ENCODE results near the gene B3GAT1.

B3GAT1 gene

GRCh38 chr11:134441281-134441680 is 29.2 kb upstream of the B3GAT1 start:
- no peak for DNase-seq

- no peak for DNase-seq
Observed at GRCh38 chr11:134440851-134441250, 28.8 kb upstream of the B3GAT1 start.

GRCh38 chr11:134438542-134439537 is 26.8 kb upstream of the B3GAT1 start:
- no peak for DNase-seq

- no peak for DNase-seq
Observed at GRCh38 chr11:134437821-134438220, 25.8 kb upstream of the B3GAT1 start.

- no peak for DNase-seq
Observed at GRCh38 chr11:134436781-134437180, 24.7 kb upstream of the B3GAT1 start.

GRCh38 chr11:134433806-134434205 is 21.8 kb upstream of the B3GAT1 start:
- no peak for DNase-seq

GRCh38 chr11:134433251-134433650 is 21.2 kb upstream of the B3GAT1 start:
- no peak for DNase-seq

GRCh38 chr11:134432776-134433175 is 20.7 kb upstream of the B3GAT1 start:
- DNase-seq = no peak

- DNase-seq = no peak
Observed at GRCh38 chr11:134429106-134429505, 17.1 kb upstream of the B3GAT1 start.

- DNase-seq = no peak
Observed at GRCh38 chr11:134425816-134426536, 13.9 kb upstream of the B3GAT1 start.

GRCh38 chr11:134425413-134425812 is 13.4 kb upstream of the B3GAT1 start:
- no peak for DNase-seq

- DNase-seq = no peak
Observed at GRCh38 chr11:134423106-134423505, 11.1 kb upstream of the B3GAT1 start.

- DNase-seq = no peak
Observed at GRCh38 chr11:134417871-134418840, 6.1 kb upstream of the B3GAT1 start.

GRCh38 chr11:134416726-134417125 is 4.7 kb upstream of the B3GAT1 start:
- no peak for DNase-seq

GRCh38 chr11:134414766-134415765 is 3.0 kb upstream of the B3GAT1 start:
- DNase-seq = no peak

GRCh38 chr11:134413826-134414731 is 2.0 kb upstream of the B3GAT1 start:
- no peak for DNase-seq

GRCh38 chr11:134413043-134413825 is 1.2 kb upstream of the B3GAT1 start:
- DNase-seq = no peak

GRCh38 chr11:134410766-134411165 is 1.3 kb downstream of the B3GAT1 start:
- no peak for DNase-seq
